Osteoblast (primary cell): ENCODE measurements around the gene DEPDC1B. TPM values are rescaled to one million over a fixed set of nuclear protein-coding genes. Genes with fewer than 3 reads are reported as not detected.

Experiments used
- DNase-seq: peaks from one replicate; pipeline ENCODE4 v3.0.0; 2011; ENCODE audit warnings: low spot score, mixed read lengths; ENCODE audit not compliant: insufficient read length; ENCODE audit errors: missing footprints
- H2AFZ ChIP-seq: 2 replicates; pipeline ENCODE4 v1.6.0; 2011; ENCODE audit warnings: mild to moderate bottlenecking, low read length
- H3K27ac ChIP-seq: 2 replicates; pipeline ENCODE4 v1.5.1; 2011; ENCODE audit warnings: mild to moderate bottlenecking, low read depth, low read length, moderate library complexity
- H3K27me3 ChIP-seq: 2 replicates; pipeline ENCODE4 v1.6.0; 2012; ENCODE audit warnings: mild to moderate bottlenecking, control low read depth, inconsistent platforms, low read length, moderate library complexity; ENCODE audit not compliant: insufficient read depth
- H3K36me3 ChIP-seq: 2 replicates; pipeline ENCODE4 v1.5.1; 2011; ENCODE audit warnings: mild to moderate bottlenecking, low read length, control low read depth, moderate library complexity; ENCODE audit not compliant: insufficient read depth
- H3K4me1 ChIP-seq: 2 replicates; pipeline ENCODE4 v1.5.1; 2011; ENCODE audit warnings: mild to moderate bottlenecking, low read length, control low read depth, moderate library complexity; ENCODE audit not compliant: insufficient read depth
- H3K4me2 ChIP-seq: 2 replicates; pipeline ENCODE4 v1.6.0; 2011; ENCODE audit warnings: mild to moderate bottlenecking, low read length; ENCODE audit not compliant: insufficient read depth
- H3K4me3 ChIP-seq: fragments of 200-600 bp; sonication (generic); 3 replicates; pipeline ENCODE4 v1.5.1; 2012; ENCODE audit warnings: mild to moderate bottlenecking, low read length, inconsistent platforms; ENCODE audit not compliant: insufficient read depth
- H3K79me2 ChIP-seq: 2 replicates; pipeline ENCODE4 v1.6.0; 2012; ENCODE audit warnings: mild to moderate bottlenecking, low read length, control low read depth, inconsistent platforms; ENCODE audit not compliant: insufficient read depth
- H3K9me3 ChIP-seq: 2 replicates; pipeline ENCODE4 v1.5.1; 2011; ENCODE audit warnings: low read depth, low read length, control low read depth
- H4K20me1 ChIP-seq: 2 replicates; pipeline ENCODE4 v1.6.0; 2012; ENCODE audit warnings: mild to moderate bottlenecking, low read length, control low read depth; ENCODE audit not compliant: insufficient read depth
- total RNA-seq: library from RNA; depleted of rRNA; stranded (reverse); fragments of >200 nt; gene quantifications from 2 replicates; pipeline ENCODE4 v1.2.3, GENCODE V29; 2012
- TF ChIP-seq, protein P1 (sequence below): IDR thresholded peaks from 2 replicates; pipeline ENCODE4 v1.5.1; 2011; ENCODE audit warnings: mild to moderate bottlenecking, low read depth, low read length, moderate library complexity; ENCODE audit errors: extremely low read depth

Gene DEPDC1B
- total RNA-seq, 1 donor: 1.4 TPM

DNA sequence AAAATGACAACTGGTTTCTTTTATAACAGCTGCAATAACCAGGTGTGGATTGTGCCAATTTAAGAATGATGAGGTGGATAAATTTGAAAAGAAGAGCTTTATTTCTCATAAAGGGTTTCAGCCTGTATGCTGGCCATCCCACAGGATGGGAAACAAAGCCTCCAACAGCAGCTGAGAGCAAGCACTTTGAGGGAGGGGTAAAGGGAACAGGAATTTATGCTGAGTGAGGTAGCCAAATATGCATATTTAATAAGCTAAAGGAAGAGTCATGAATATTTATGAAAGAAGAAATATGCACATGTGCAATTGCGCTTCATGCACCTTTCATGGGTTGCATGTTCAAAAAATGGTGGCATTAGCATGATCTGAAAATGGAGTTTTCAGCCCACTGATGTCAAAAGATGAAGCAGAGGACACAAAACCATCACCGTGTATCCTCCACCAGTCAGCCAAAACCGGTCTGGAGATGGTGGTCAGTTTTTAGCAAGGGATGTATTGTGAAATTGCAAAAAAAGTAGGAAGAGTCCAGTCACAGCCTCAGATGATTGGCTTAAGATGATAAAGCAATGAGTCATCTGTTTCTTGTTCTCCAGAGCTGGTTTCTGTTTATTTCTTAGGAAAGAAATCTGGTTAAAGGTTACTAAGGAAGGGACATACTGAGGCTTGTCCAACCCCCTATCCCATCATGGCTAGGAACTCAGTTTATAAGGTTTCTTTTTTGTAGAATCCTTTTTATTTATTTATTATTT is 47.9 kb downstream of the DEPDC1B start:
- Histone ChIP-seq H3K4me2 (peak overlapping the region; percentile 67), H2AFZ (peak overlapping the region; percentile 16)

GRCh38 chr5:60649288-60649917 is 50.6 kb downstream of the DEPDC1B start:
- no peak overlapping the region for H3K4me2 ChIP-seq
- H3K4me1 ChIP-seq: peaks cover 10% of the 10 kb centered on the region
- H3K36me3 ChIP-seq: no peaks in the 10 kb centered on the region
- H3K27me3 ChIP-seq: no peaks in the 10 kb centered on the region
- TF ChIP-seq, protein P1, sequence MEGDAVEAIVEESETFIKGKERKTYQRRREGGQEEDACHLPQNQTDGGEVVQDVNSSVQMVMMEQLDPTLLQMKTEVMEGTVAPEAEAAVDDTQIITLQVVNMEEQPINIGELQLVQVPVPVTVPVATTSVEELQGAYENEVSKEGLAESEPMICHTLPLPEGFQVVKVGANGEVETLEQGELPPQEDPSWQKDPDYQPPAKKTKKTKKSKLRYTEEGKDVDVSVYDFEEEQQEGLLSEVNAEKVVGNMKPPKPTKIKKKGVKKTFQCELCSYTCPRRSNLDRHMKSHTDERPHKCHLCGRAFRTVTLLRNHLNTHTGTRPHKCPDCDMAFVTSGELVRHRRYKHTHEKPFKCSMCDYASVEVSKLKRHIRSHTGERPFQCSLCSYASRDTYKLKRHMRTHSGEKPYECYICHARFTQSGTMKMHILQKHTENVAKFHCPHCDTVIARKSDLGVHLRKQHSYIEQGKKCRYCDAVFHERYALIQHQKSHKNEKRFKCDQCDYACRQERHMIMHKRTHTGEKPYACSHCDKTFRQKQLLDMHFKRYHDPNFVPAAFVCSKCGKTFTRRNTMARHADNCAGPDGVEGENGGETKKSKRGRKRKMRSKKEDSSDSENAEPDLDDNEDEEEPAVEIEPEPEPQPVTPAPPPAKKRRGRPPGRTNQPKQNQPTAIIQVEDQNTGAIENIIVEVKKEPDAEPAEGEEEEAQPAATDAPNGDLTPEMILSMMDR: peak; percentile 82
- no peaks in the 10 kb centered on the region for H3K9me3 ChIP-seq
- no peaks in the 10 kb centered on the region for H3K79me2 ChIP-seq
- no peak overlapping the region for H3K27ac ChIP-seq
- no peak overlapping the region for H3K4me3 ChIP-seq
- no peak for DNase-seq
- H2AFZ ChIP-seq: no peak overlapping the region
- H4K20me1 ChIP-seq: no peaks in the 10 kb centered on the region

More for the DNA sequence above, 47.9 kb downstream of the DEPDC1B start:
- Histone ChIP-seq H3K27me3 (no peaks in the 10 kb centered on the region), H4K20me1 (no peaks in the 10 kb centered on the region), H3K79me2 (no peaks in the 10 kb centered on the region), H3K36me3 (no peaks in the 10 kb centered on the region), H3K9me3 (no peaks in the 10 kb centered on the region), H3K27ac (peak overlapping the region; percentile 64), H3K4me3 (peak overlapping the region; percentile 20), H3K4me1 (peaks cover 10% of the 10 kb centered on the region)
- TF ChIP-seq, protein P1: no peak
- peak; percentile 73 for DNase-seq

- no peak overlapping the region for H3K4me2 ChIP-seq
- peaks cover 10% of the 10 kb centered on the region for H3K4me1 ChIP-seq
- H3K9me3 ChIP-seq: no peaks in the 10 kb centered on the region
- no peak overlapping the region for H3K4me3 ChIP-seq
- no peaks in the 10 kb centered on the region for H3K36me3 ChIP-seq
- H2AFZ ChIP-seq: peak overlapping the region; percentile 61
- no peaks in the 10 kb centered on the region for H3K79me2 ChIP-seq
- H3K27me3 ChIP-seq: no peaks in the 10 kb centered on the region
- TF ChIP-seq, protein P1: no peak
- DNase-seq: no peak
- H4K20me1 ChIP-seq: no peaks in the 10 kb centered on the region
- no peak overlapping the region for H3K27ac ChIP-seq
These were observed 51.8 kb downstream of the DEPDC1B start for GRCh38 chr5:60648175-60648574.

DNA sequence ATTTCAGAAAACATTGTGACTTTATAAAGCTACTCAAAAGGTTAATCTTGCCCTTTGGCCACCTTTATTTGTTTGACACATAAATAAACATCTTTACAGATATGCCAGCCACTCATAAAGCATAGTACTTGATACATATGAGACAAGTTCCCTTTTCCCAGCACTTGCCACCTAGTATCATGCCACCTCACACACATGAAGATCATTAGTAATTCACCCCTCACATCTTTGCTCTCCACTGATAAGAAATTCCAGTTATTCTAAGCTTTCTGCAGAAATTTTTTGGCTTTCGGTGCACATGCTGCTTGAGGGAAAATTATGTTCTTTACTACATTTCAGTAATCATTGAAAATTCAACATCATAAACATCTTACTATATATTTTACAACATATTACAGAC is 59.1 kb downstream of the DEPDC1B start:
- H4K20me1 ChIP-seq: no peaks in the 10 kb centered on the region
- TF ChIP-seq, protein P1: no peak
- no peaks in the 10 kb centered on the region for H3K79me2 ChIP-seq
- no peaks in the 10 kb centered on the region for H3K36me3 ChIP-seq
- no peaks in the 10 kb centered on the region for H3K9me3 ChIP-seq
- no peak for DNase-seq
- H2AFZ ChIP-seq: no peak overlapping the region
- H3K4me3 ChIP-seq: no peak overlapping the region
- H3K4me1 ChIP-seq: no peaks in the 10 kb centered on the region
- H3K27ac ChIP-seq: no peak overlapping the region
- no peaks in the 10 kb centered on the region for H3K27me3 ChIP-seq
- H3K4me2 ChIP-seq: no peak overlapping the region
